ENCODE measurements around the gene SIDT2.

SIDT2 gene

DNA sequence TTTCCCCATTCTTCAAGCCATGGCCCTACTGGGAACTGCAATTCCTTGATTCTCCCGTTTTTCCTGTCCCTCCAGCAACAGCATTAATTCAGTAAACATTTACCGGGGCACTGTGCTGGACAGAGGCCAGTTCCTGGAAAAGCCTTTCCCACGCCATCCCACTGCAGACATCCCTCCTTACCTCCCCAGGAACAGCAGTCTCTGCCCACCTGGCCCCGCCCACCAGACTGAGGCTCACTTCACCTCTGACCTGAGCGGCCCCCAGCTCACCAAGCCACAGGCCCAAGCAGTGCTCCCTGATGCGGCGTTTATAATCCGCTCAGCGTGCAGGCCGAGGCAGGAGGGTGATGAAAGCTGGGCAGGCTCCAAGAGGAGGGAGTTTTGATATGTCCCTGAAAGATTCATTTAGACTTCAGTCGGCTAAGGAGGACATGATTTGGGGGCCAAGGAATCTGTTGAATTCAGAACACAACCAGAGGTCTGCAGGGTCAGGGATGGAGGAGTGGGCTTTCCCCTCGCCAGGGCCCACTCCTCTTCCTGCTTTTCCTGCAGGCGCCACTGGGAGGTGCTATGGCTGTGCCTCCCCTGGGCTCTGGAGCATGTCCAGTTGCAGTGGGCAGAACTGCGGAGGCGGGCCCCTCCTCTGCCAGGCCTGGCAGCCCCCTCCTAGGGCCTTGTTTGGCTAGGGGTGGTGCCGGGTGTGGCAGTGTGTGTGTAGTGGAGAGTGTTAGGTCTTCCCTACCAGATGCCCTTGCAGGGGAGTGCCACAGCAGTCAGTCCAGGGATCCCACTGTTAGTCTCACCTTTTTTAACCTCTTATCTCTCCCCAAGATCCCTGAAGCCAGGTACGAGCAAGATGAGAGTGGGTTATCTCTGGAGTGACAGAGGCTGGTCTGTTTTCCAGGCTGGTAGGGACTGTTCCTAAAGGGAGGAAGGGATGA lies 19.2 kb downstream of the SIDT2 start:
- ATAC-seq = no peak
- TF ChIP-seq, protein P1, sequence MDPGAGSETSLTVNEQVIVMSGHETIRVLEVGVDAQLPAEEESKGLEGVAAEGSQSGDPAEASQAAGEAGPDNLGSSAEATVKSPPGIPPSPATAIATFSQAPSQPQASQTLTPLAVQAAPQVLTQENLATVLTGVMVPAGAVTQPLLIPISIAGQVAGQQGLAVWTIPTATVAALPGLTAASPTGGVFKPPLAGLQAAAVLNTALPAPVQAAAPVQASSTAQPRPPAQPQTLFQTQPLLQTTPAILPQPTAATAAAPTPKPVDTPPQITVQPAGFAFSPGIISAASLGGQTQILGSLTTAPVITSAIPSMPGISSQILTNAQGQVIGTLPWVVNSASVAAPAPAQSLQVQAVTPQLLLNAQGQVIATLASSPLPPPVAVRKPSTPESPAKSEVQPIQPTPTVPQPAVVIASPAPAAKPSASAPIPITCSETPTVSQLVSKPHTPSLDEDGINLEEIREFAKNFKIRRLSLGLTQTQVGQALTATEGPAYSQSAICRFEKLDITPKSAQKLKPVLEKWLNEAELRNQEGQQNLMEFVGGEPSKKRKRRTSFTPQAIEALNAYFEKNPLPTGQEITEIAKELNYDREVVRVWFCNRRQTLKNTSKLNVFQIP (CRISPR knock-in tag; IDR thresholded peaks at IDR 0.05; ENCODE audit: borderline replicate concordance, low read depth) = no peak
- TF ChIP-seq OSR1 (CRISPR knock-in tag; IDR thresholded peaks at IDR 0.05) (no peak), ZFP30 (CRISPR knock-in tag; IDR thresholded peaks at IDR 0.05) (no peak), ZNF70 (CRISPR knock-in tag; IDR thresholded peaks at IDR 0.05) (no peak), ISL1 (CRISPR knock-in tag; IDR thresholded peaks at IDR 0.05) (no peak), TCF4 (CRISPR knock-in tag; IDR thresholded peaks at IDR 0.05; ENCODE audit: borderline replicate concordance) (no peak), ZC3H10 (CRISPR knock-in tag; IDR thresholded peaks at IDR 0.05) (no peak), SNAI2 (CRISPR knock-in tag; IDR thresholded peaks at IDR 0.05) (no peak), ZFP3 (CRISPR knock-in tag; IDR thresholded peaks at IDR 0.05) (no peak), ARNTL (CRISPR knock-in tag; IDR thresholded peaks at IDR 0.05; ENCODE audit: borderline replicate concordance, low read depth) (no peak)
- TF ChIP-seq, protein P2, sequence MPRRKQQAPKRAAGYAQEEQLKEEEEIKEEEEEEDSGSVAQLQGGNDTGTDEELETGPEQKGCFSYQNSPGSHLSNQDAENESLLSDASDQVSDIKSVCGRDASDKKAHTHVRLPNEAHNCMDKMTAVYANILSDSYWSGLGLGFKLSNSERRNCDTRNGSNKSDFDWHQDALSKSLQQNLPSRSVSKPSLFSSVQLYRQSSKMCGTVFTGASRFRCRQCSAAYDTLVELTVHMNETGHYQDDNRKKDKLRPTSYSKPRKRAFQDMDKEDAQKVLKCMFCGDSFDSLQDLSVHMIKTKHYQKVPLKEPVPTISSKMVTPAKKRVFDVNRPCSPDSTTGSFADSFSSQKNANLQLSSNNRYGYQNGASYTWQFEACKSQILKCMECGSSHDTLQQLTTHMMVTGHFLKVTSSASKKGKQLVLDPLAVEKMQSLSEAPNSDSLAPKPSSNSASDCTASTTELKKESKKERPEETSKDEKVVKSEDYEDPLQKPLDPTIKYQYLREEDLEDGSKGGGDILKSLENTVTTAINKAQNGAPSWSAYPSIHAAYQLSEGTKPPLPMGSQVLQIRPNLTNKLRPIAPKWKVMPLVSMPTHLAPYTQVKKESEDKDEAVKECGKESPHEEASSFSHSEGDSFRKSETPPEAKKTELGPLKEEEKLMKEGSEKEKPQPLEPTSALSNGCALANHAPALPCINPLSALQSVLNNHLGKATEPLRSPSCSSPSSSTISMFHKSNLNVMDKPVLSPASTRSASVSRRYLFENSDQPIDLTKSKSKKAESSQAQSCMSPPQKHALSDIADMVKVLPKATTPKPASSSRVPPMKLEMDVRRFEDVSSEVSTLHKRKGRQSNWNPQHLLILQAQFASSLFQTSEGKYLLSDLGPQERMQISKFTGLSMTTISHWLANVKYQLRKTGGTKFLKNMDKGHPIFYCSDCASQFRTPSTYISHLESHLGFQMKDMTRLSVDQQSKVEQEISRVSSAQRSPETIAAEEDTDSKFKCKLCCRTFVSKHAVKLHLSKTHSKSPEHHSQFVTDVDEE (CRISPR knock-in tag; IDR thresholded peaks at IDR 0.05) = no peak
- TF ChIP-seq, protein P3, sequence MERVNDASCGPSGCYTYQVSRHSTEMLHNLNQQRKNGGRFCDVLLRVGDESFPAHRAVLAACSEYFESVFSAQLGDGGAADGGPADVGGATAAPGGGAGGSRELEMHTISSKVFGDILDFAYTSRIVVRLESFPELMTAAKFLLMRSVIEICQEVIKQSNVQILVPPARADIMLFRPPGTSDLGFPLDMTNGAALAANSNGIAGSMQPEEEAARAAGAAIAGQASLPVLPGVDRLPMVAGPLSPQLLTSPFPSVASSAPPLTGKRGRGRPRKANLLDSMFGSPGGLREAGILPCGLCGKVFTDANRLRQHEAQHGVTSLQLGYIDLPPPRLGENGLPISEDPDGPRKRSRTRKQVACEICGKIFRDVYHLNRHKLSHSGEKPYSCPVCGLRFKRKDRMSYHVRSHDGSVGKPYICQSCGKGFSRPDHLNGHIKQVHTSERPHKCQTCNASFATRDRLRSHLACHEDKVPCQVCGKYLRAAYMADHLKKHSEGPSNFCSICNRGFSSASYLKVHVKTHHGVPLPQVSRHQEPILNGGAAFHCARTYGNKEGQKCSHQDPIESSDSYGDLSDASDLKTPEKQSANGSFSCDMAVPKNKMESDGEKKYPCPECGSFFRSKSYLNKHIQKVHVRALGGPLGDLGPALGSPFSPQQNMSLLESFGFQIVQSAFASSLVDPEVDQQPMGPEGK (CRISPR knock-in tag; IDR thresholded peaks at IDR 0.05; ENCODE audit: borderline replicate concordance) = no peak
- TF ChIP-seq, protein P4, sequence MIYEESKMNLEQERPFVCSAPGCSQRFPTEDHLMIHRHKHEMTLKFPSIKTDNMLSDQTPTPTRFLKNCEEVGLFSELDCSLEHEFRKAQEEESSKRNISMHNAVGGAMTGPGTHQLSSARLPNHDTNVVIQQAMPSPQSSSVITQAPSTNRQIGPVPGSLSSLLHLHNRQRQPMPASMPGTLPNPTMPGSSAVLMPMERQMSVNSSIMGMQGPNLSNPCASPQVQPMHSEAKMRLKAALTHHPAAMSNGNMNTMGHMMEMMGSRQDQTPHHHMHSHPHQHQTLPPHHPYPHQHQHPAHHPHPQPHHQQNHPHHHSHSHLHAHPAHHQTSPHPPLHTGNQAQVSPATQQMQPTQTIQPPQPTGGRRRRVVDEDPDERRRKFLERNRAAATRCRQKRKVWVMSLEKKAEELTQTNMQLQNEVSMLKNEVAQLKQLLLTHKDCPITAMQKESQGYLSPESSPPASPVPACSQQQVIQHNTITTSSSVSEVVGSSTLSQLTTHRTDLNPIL (CRISPR knock-in tag; IDR thresholded peaks at IDR 0.05; ENCODE audit: low read depth) = no peak
- TF ChIP-seq, protein P5, sequence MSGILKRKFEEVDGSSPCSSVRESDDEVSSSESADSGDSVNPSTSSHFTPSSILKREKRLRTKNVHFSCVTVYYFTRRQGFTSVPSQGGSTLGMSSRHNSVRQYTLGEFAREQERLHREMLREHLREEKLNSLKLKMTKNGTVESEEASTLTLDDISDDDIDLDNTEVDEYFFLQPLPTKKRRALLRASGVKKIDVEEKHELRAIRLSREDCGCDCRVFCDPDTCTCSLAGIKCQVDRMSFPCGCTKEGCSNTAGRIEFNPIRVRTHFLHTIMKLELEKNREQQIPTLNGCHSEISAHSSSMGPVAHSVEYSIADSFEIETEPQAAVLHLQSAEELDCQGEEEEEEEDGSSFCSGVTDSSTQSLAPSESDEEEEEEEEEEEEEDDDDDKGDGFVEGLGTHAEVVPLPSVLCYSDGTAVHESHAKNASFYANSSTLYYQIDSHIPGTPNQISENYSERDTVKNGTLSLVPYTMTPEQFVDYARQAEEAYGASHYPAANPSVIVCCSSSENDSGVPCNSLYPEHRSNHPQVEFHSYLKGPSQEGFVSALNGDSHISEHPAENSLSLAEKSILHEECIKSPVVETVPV (CRISPR knock-in tag; IDR thresholded peaks at IDR 0.05) = no peak

DNA sequence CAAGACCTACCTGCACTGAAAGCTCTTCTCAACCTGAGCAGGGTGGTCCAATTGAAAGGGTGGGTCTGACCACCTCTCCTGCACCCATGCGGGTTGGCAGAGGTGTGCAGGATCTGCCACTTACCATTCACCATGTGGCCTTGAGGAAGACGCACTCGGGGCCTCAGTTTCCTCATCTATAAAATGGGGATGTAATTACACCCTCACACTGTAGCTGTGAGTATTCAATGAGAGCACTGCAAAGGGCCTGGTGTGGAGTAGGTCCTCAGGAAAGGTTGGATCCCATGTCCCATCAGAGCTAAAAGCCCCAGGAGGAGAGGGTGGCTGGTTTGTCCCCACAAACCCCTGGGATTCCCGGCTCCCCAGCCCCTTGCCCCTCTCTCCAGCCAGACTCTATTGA lies 20.1 kb downstream of the SIDT2 start:
- ATAC-seq = no peak
- no peak for TF ChIP-seq SNAI2 (CRISPR knock-in tag; IDR thresholded peaks at IDR 0.05)
- no peak for TF ChIP-seq TOX (CRISPR knock-in tag; IDR thresholded peaks at IDR 0.05; ENCODE audit: borderline replicate concordance)

DNA sequence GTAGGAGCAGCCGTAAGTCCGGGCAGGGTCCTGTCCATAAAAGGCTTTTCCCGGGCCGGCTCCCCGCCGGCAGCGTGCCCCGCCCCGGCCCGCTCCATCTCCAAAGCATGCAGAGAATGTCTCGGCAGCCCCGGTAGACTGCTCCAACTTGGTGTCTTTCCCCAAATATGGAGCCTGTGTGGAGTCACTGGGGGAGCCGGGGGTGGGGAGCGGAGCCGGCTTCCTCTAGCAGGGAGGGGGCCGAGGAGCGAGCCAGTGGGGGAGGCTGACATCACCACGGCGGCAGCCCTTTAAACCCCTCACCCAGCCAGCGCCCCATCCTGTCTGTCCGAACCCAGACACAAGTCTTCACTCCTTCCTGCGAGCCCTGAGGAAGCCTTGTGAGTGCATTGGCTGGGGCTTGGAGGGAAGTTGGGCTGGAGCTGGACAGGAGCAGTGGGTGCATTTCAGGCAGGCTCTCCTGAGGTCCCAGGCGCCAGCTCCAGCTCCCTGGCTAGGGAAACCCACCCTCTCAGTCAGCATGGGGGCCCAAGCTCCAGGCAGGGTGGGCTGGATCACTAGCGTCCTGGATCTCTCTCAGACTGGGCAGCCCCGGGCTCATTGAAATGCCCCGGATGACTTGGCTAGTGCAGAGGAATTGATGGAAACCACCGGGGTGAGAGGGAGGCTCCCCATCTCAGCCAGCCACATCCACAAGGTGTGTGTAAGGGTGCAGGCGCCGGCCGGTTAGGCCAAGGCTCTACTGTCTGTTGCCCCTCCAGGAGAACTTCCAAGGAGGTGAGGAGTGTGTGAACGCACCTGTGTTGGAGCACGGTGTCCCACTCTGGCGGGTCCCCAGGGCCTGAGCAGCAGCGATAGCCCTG lies 20.7 kb downstream of the SIDT2 start, which contains the start of gene TAGLN:
Gene TAGLN, plus strand, starts transcription at position 318 of the 863 bp plus-strand sequence. CDS start 3,644 bp downstream, outside the sequence.
- peak; percentile 85 for ATAC-seq

More for the DNA sequence above, 20.7 kb downstream of the SIDT2 start, which contains the start of gene TAGLN:
- TF ChIP-seq ZC3H10 (CRISPR knock-in tag; IDR thresholded peaks at IDR 0.05) = no peak
- TF ChIP-seq, protein P3 (CRISPR knock-in tag; IDR thresholded peaks at IDR 0.05; ENCODE audit: borderline replicate concordance) = peak; percentile 57; the same call in 1 of the 2 replicates

Data from SK-N-SH treated with all-trans-retinoic acid at 6 μM for 48 hours (cell line).